ENCODE data around the gene DCXR.

GRCh38 chr17:82034371-82035011 lies 3.0 kb downstream of the DCXR start:
- TF ChIP-seq CTCF (IDR thresholded peaks at IDR 0.05): no peak
- TF ChIP-seq EZH2 (IDR thresholded peaks at IDR 0.05; ENCODE audit: borderline replicate concordance, insufficient read depth, low read depth, low read length, poor library complexity, severe bottlenecking): no peak

Data from B cell (primary cell).